Smooth muscle cell of bladder (primary cell): Measurements from ENCODE around the gene TDRD3. TPM values are rescaled to one million over a fixed set of nuclear protein-coding genes. Genes with fewer than 3 reads are reported as not detected.

Source experiments
- total RNA-seq: library from RNA; depleted of rRNA; stranded (reverse); fragments of >200 nt; gene quantifications from 2 replicates; pipeline ENCODE4 v1.2.3, GENCODE V29; 2014

TDRD3 gene
- total RNA-seq, result 18.3 and 20.8 TPM in 2 replicates

DNA sequence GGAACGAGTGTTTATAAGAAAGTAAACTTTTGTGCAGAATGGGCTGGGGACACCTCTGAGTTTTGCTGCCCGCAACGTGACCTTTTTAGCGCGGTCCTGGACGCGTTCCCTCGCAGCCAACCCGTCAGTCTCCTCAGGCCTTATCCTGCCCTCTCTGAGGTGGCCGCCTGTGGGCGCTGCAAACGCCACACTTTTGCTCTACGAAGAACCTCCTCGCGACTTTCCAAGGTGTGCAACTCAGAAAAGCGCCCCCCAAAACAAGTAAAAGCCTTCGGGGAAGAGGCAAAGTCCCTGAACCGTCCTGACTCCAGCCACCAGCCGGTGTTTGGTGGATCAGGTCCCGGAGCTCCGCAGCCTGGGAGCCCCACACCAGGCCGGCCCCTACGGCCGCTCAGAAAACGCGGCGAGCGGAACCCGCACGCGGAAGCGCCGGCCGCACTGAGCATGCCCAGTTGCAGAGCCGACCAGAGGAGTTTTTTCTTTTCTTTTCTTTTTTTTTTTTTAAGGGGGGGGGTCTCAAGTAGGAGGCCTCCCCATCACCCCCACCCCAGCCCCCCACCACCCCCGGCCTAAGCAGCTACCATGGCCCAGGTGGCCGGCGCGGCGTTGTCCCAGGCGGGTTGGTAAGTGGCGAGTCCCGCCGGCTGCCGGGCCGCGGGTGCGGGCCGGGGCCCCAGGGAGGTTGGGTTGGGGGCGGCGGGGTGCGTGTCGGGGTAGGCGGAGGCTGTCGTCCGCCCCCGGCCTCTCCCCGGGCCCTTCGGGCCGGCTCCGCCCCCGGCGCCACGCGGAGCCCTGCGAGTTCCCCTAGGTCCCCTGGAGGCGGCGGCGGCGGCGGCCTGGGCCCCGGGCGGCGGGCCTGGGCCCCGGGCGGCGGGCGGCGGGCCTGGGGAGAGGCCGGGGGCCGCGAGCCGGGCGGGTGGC lies at the start of gene TDRD3:
TSS of gene TDRD3 (plus strand) at position 438 of the 921 bp plus-strand sequence. CDS start at position 583, 145 bp downstream.

Other genes starting within 250 kb of the TDRD3 start
- gene DIAPH3, start 233.3 kb upstream of the TDRD3 start, total RNA-seq, result 1.8 and 3.4 TPM in 2 replicates